A549 (cell line): ENCODE results near the gene SHTN1. TPM values are rescaled to one million over a fixed set of nuclear protein-coding genes. Genes with fewer than 3 reads are reported as not detected.

Experiments used
- ATAC-seq, 2 experiments: fragments of 200-7000 bp in 1 of 2; fragments of >200 bp in 1 of 2; cut with Nextera tagmentation in 1 of 2; cut with Tn5 transposase in 1 of 2; 3 replicates each; pipeline versions ENCODE4 v1.8.0 to v1.9.1; 2018 to 2020; ENCODE audit warnings: mild to moderate bottlenecking in 1 of 2, moderate library complexity in 1 of 2
- CTCF ChIA-PET: fragments of 300-600 bp; sonication (Branson Sonifier 250); formaldehyde crosslinking; extraction: SDS; loops from one replicate; lab custom pipeline; 2021; ENCODE audit warnings: antibody characterized with exemption, inconsistent platforms; lab: Yijun Ruan, JAX
- POLR2A ChIA-PET: fragments of 350-600 bp; formaldehyde crosslinking; extraction: SDS; loops from one replicate; lab custom pipeline; 2021; ENCODE audit warnings: antibody characterized with exemption, inconsistent platforms; lab: Yijun Ruan, JAX
- DNase-seq, 2 experiments: peaks; one replicate each; pipeline versions ENCODE4 v3.0.0 to v3.0.0-alpha.2; 2011 to 2016; ENCODE audit warnings: low read depth in 1 of 2, low spot score in 1 of 2
- FAIRE-seq: peaks from 2 replicates; lab custom pipeline; 2011; peaks lifted over from hg19 to GRCh38; lab: Jason Lieb, UNC
- H3K27ac ChIP-seq, 2 experiments: fragments of >200 bp; sonication (Bioruptor Twin); formaldehyde crosslinking; 3 replicates each; pipeline ENCODE4 v1.5.1; 2016 to 2017
- H3K4me1 ChIP-seq: fragments of >200 bp; sonication (Bioruptor Twin); formaldehyde crosslinking; 3 replicates; pipeline ENCODE4 v1.6.1; 2016
- H3K4me2 ChIP-seq: fragments of >200 bp; sonication (Bioruptor Twin); formaldehyde crosslinking; 3 replicates; pipeline ENCODE4 v1.6.1; 2016
- H3K4me3 ChIP-seq: fragments of >200 bp; sonication (Bioruptor Twin); formaldehyde crosslinking; 3 replicates; pipeline ENCODE4 v1.5.1; 2016
- H3K9me3 ChIP-seq: fragments of >200 bp; sonication (Bioruptor Twin); formaldehyde crosslinking; 3 replicates; pipeline ENCODE4 v1.6.1; 2016
- CBX2 ChIP-seq: fragments of 200-600 bp; sonication (generic); IDR thresholded peaks from 2 replicates; pipeline ENCODE4 v1.6.1; 2016; ENCODE audit warnings: low read depth, mild to moderate bottlenecking, borderline replicate concordance
- CBX8 ChIP-seq: fragments of 200-600 bp; sonication (generic); IDR thresholded peaks from 2 replicates; pipeline ENCODE4 v1.6.1; 2016
- CHD2 ChIP-seq: fragments of 150-350 bp; IDR thresholded peaks from 2 replicates; pipeline ENCODE4 v1.6.1; 2014; ENCODE audit warnings: low read length; ENCODE audit not compliant: partially characterized antibody
- CTCF ChIP-seq: fragments of >200 bp; sonication (Bioruptor Twin); formaldehyde crosslinking; IDR thresholded peaks from 3 replicates; pipeline ENCODE4 v1.5.1; 2016
- EHF ChIP-seq: fragments of 250-450 bp; sonication (Bioruptor Pico); IDR thresholded peaks from 2 replicates; pipeline ENCODE4 v1.5.0; 2020; ENCODE audit warnings: mild to moderate bottlenecking
- EHMT2 ChIP-seq: fragments of 200-600 bp; sonication (generic); IDR thresholded peaks from 2 replicates; pipeline ENCODE4 v1.6.1; 2016; ENCODE audit warnings: antibody characterized with exemption, low read depth, mild to moderate bottlenecking, moderate library complexity
- FOSB ChIP-seq: fragments of 250-450 bp; sonication (Bioruptor Pico); IDR thresholded peaks from 2 replicates; pipeline ENCODE4 v1.5.0; 2020; ENCODE audit warnings: mild to moderate bottlenecking, moderate library complexity
- FOSL2 ChIP-seq, 2 experiments: fragments of 450-650 bp in 1 of 2; fragments of >200 bp in 1 of 2; sonication (Bioruptor Twin) in 1 of 2; formaldehyde crosslinking; IDR thresholded peaks; 2 replicates each; pipeline versions ENCODE4 v1.5.0 to v1.6.1; 2016 to 2020; ENCODE audit warnings: mild to moderate bottlenecking in 1 of 2, moderate library complexity in 1 of 2
- HES2 ChIP-seq: fragments of >200 bp; sonication (Bioruptor Twin); formaldehyde crosslinking; IDR thresholded peaks from 2 replicates; pipeline ENCODE4 v1.6.1; 2016
- HEYL ChIP-seq: fragments of 250-450 bp; sonication (Bioruptor Pico); IDR thresholded peaks from 2 replicates; pipeline ENCODE4 v1.8.0; 2021; ENCODE audit warnings: mild to moderate bottlenecking, moderate library complexity
- HOXA7 ChIP-seq: fragments of 250-450 bp; sonication (Bioruptor Pico); IDR thresholded peaks from 2 replicates; pipeline ENCODE4 v1.5.0; 2020; ENCODE audit warnings: mild to moderate bottlenecking, moderate library complexity
- HOXB13 ChIP-seq: fragments of 250-450 bp; sonication (Bioruptor Pico); IDR thresholded peaks from 2 replicates; pipeline ENCODE4 v1.5.0; 2020; ENCODE audit warnings: low read depth, mild to moderate bottlenecking, moderate library complexity
- HOXB5 ChIP-seq: fragments of 250-450 bp; sonication (Bioruptor Pico); IDR thresholded peaks from 2 replicates; pipeline ENCODE4 v1.5.0; 2020; ENCODE audit warnings: mild to moderate bottlenecking, moderate library complexity
- MAFK ChIP-seq: fragments of 450-650 bp; IDR thresholded peaks from 2 replicates; pipeline ENCODE4 v1.6.1; 2014; ENCODE audit not compliant: partially characterized antibody
- MYC ChIP-seq: IDR thresholded peaks from 2 replicates; pipeline ENCODE4 v1.6.1; 2012; ENCODE audit warnings: mild to moderate bottlenecking, inconsistent platforms, low read length, improper control_type of control experiment, borderline replicate concordance
- NFE2L2 ChIP-seq: fragments of 150-350 bp; conservative IDR thresholded peaks from 2 replicates; pipeline ENCODE4 v1.6.1; 2014; ENCODE audit warnings: low read length
- PBX3 ChIP-seq: IDR thresholded peaks from 2 replicates; pipeline ENCODE4 v1.6.1; 2012
- RAD21 ChIP-seq, 2 experiments: fragments of >200 bp in 1 of 2; sonication (Bioruptor Twin) in 1 of 2; formaldehyde crosslinking in 1 of 2; IDR thresholded peaks in 1 of 2; conservative IDR thresholded peaks in 1 of 2; 2 replicates in 1 of 2; 3 replicates in 1 of 2; pipeline ENCODE4 v1.6.1; 2012 to 2018; ENCODE audit warnings: inconsistent platforms in 1 of 2
- RARB ChIP-seq: fragments of 250-450 bp; sonication (Bioruptor Pico); IDR thresholded peaks from 2 replicates; pipeline ENCODE4 v1.8.0; 2021; ENCODE audit warnings: mild to moderate bottlenecking, moderate library complexity
- REST ChIP-seq: fragments of 200-600 bp; sonication (generic); IDR thresholded peaks from 2 replicates; pipeline ENCODE4 v1.6.1; 2016; ENCODE audit warnings: antibody characterized with exemption, mild to moderate bottlenecking, moderate library complexity
- RFX5 ChIP-seq: fragments of 450-650 bp; IDR thresholded peaks from 2 replicates; pipeline ENCODE4 v1.7.1; 2014; ENCODE audit warnings: antibody characterized with exemption, mild to moderate bottlenecking, moderate library complexity
- RNF2 ChIP-seq: fragments of 200-600 bp; sonication (generic); IDR thresholded peaks from 2 replicates; pipeline ENCODE4 v1.6.1; 2016; ENCODE audit warnings: low read depth, mild to moderate bottlenecking, antibody characterized with exemption, moderate library complexity, borderline replicate concordance
- SMC3 ChIP-seq: fragments of >200 bp; sonication (Bioruptor Twin); formaldehyde crosslinking; IDR thresholded peaks from 3 replicates; pipeline ENCODE4 v1.6.1; 2018; ENCODE audit warnings: inconsistent platforms
- ZC3H11A ChIP-seq: fragments of 450-650 bp; IDR thresholded peaks from 2 replicates; pipeline ENCODE4 v1.6.1; 2014; ENCODE audit warnings: antibody characterized with exemption, mild to moderate bottlenecking
- ZSCAN20 ChIP-seq: fragments of 250-450 bp; sonication (Bioruptor Pico); IDR thresholded peaks from 2 replicates; pipeline ENCODE4 v1.8.0; 2022; ENCODE audit warnings: mild to moderate bottlenecking, moderate library complexity
- WGBS: methylation state at CpG from one replicate; pipeline ENCODE4 v1.1.6; 2017; ENCODE audit errors: missing lambda C conversion rate; 5-methylcytosine and 5-hydroxymethylcytosine counted together
- polyA plus RNA-seq, 4 experiments: library from polyadenylated mRNA; depleted of rRNA in 3 of 4; stranded (reverse); fragments of >200 nt; fragmentation: RNase III in 1 of 4; extraction: RNeasy Plus Mini Kit Qiagen cat#74134 plus additional on column Dnase treatment in 1 of 4; gene quantifications; 2 replicates in 3 of 4; 3 replicates in 1 of 4; pipeline ENCODE4 v1.2.3, GENCODE V29; 2011 to 2017

SHTN1 gene
- polyA plus RNA-seq, 2 of the 4 experiments (the other 2 are of a cell fraction) = 21.7 to 63.1 TPM

- POLR2A ChIA-PET = no interaction called here
- no peak for TF ChIP-seq RFX5
- TF ChIP-seq, all 56 proteins: peak for 0
- Histone ChIP-seq H3K27ac (no peak overlapping the region), H3K4me1 (peaks cover 13% of the 10 kb centered on the region; the same call in 1 of the 3 replicates), H3K4me2 (no peak overlapping the region), H3K9me3 (no peaks in the 10 kb centered on the region), H3K4me3 (no peak overlapping the region)
- FAIRE-seq = no peak
- ATAC-seq = no peak
- 69% methylated on average over 5 of the region's 5 CpGs for WGBS
- CTCF ChIA-PET = interaction anchor here (0.5 to 2.6 kb wide), 5 partner anchors 10 to 337 kb away, joined by 3 to 11 read pairs (median 4); no protein-coding TSS in a partner anchor
- no peak for DNase-seq
Observed at GRCh38 chr10:116838143-116838725, 166.8 kb downstream of the SHTN1 start.

DNA sequence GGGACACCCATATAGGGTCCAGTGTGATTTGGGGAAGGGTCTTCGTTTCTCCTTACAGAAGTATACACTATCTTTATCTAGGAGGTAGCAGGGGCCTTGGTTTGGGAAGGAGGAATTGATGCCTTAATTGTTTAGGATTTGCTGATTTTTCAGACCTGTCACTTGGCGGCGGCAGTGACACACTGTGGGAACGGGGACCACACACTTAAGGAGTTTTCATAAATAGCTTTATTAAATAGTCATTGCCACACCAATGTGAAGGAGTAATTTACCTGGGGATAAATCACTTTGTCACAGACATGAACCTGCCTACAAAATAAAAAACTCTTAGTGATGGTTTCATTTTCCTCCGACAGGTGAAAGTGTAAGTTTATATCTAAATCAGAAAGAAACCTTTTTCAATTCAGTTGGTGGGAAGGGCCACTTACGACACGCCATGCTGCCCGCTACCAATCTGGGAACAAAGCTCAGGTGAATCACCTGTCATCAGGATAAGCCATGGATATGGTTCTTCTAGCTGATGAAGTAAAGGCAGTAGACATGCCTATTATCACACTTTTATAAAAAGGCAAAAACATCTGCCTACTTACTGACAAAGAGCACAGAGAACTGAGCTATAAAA, 168.0 kb downstream of the SHTN1 start:
- ChIA-PET POLR2A (no interaction called here), CTCF (interaction anchor here (1.3 to 2.9 kb wide), 4 partner anchors 10 to 338 kb away, joined by 3 to 13 read pairs (median 10); no protein-coding TSS in a partner anchor)
- no peak for DNase-seq
- ATAC-seq = no peak
- Histone ChIP-seq H3K4me3 (no peak overlapping the region), H3K4me2 (no peak overlapping the region), H3K27ac (no peak overlapping the region), H3K4me1 (peaks cover 13% of the 10 kb centered on the region; the same call in 1 of the 3 replicates), H3K9me3 (no peaks in the 10 kb centered on the region)
- no peak for FAIRE-seq
- TF ChIP-seq NFE2L2 (no peak), EHMT2 (no peak), CHD2 (no peak), MAFK (no peak), FOSB (no peak), HOXA7 (CRISPR knock-in tag) (no peak), RAD21 (conservative IDR thresholded peaks at IDR 0.05 in 1 of 2, IDR thresholded peaks at IDR 0.05 in 1 of 2) (peak in 1 of 2 experiments; percentile 48; a peak in 4 of 5 replicates), RNF2 (no peak), HOXB13 (CRISPR knock-in tag) (no peak), RARB (no peak), CBX2 (no peak), FOSL2 (IDR thresholded peaks at IDR 0.05) (no peak), FOSL2 (CRISPR knock-in tag; IDR thresholded peaks at IDR 0.05) (no peak), SMC3 (0 out of 3 replicates have a peak, but pooled peaks have one; percentile 10), PBX3 (no peak), CBX8 (no peak), HES2 (no peak), ZSCAN20 (CRISPR knock-in tag) (no peak)
- WGBS = 83% methylated on average over 8 of the region's 8 CpGs

- DNase-seq (peak in 1 of 2 experiments; percentile 26), FAIRE-seq (no peak), ATAC-seq (peak in 1 of 2 experiments; percentile 48; a peak in 3 of 6 replicates)
- no peak overlapping the region for H3K4me3 ChIP-seq
- peaks cover 13% of the 10 kb centered on the region; the same call in 1 of the 3 replicates for H3K4me1 ChIP-seq
- WGBS = 88% methylated on average over 4 of the region's 4 CpGs
- peak overlapping the region; percentile 11 to 52; a peak in 3 of 6 replicates for H3K27ac ChIP-seq
- TF ChIP-seq EHF (CRISPR knock-in tag) = no peak
- no peak for TF ChIP-seq HOXB5 (CRISPR knock-in tag)
- no peak for TF ChIP-seq REST
- TF ChIP-seq MYC = no peak
- TF ChIP-seq HOXA7 (CRISPR knock-in tag) = no peak
- TF ChIP-seq CTCF = no peak
- TF ChIP-seq ZSCAN20 (CRISPR knock-in tag) = no peak
- TF ChIP-seq ZC3H11A = no peak
- TF ChIP-seq HEYL (CRISPR knock-in tag) = no peak
- TF ChIP-seq, all 56 proteins: peak for 0
- Histone ChIP-seq H3K9me3 (no peaks in the 10 kb centered on the region), H3K4me2 (0 out of 3 replicates have a peak overlapping the region, but pooled peaks have one; percentile 16)
- ChIA-PET POLR2A (no interaction called here), CTCF (interaction anchor here (0.6 to 2.9 kb wide), 6 partner anchors 9 to 339 kb away, joined by 3 to 13 read pairs (median 6); no protein-coding TSS in a partner anchor)
Observed at GRCh38 chr10:116836083-116836482, 168.9 kb downstream of the SHTN1 start.
